GM18511 (cell line): ENCODE data around the gene KRTAP10-3.

Experiments used
- ATAC-seq: cut with Tn5 transposase; IDR thresholded peaks from one replicate; pipeline ENCODE4 v1.9.1; 2021; ENCODE audit warnings: mild to moderate bottlenecking, moderate library complexity; ENCODE audit not compliant: unreplicated experiment

Gene KRTAP10-3

DNA sequence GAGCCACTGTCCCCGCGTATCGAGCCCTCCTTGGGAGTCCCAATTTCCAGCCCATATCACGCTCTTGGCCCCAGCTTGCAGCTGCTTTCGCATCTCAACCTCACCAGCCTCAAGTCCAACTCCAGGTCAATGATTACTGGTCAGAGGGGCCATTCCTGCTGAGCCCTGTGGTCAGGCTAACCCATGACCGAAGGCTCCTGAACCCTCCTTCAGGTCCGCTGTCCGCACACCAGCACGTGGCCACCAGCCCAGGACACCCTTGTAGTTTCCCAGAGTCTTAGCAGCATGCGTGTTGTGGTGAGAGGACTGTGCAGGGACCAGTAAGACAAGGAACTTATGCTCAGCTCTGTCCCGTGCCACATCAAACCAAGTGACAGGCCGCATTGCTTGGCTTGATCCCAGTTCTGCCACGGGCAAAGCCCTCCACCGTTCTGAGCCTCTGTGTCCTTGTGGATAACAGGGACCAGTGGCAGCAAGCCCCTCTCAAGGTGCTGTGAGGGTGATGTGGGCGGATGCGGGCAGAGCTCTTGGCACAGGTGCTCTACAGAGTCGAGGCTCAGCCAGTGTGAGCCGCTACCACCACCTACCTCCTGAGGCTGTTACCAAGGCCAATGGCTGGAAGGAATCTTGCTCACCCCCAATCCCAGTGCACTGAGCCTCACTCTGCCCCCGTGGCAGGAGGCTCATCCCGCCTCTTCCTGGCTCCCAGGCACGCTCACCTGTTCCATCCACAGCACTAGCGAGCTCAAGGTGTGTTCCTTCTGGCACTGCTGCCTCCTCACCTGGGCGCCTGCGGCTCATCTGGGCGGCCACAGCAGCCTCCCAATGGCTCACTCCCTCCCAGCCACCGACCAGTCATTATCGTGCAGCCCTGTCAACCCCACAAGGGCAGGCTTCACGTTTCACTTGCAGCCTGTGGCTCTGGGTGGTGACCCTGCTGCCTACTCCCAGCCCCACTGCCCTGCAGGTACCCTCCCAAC, 39.0 kb downstream of the KRTAP10-3 start:
- ATAC-seq: no peak

DNA sequence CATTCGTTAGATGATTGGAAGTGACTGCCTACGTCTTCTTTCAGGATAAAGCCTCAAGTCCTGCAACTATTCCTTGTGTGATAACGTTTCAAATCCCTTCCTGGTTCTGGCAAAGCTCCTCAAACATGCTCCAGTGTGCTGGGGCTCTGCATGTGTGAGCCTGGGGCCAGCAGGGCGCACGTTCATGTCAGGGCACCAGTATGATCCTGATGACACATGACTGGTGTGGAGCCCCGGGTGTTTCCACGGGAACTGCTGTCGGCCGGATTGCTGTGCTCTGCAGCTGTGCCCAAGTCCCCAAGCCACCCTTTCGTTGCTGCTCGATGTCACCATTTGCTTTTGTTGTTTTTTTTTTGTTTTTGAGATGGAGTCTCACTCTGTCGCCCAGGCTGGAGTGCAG, 39.9 kb downstream of the KRTAP10-3 start:
- no peak for ATAC-seq

DNA sequence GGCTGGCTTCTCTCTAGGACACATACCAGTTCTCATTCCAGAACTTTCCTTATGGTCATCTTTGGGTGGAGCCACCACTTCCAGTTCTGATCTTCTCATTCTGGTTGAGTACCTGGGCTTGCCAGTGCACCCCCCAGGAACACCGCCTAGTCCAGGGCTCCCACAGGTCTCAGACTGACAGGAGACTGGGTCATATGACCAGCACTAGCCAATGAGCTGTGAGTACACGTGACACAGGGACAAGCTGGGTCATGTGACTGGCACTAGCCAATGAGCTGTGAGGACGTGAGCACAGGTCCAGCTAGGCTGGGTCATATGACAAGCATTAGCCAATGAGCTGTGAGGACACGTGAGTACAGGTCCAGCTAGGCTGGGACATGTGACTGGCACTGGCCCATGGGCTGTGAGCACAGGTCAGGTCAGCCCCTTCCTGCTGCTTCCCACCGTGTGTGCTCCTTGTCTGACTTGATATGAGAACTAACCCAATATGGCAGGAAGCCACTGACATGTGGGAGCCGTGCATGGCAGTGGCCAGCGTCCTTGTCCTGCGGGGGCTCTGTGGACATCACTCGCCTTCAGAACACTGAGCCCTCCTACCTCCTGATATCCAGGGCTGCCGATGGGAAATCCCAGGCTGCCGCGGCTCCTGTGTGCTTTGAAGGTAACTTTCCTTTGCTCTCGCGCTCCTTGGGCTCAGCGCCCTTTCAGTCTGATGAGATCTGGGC, 41.3 kb downstream of the KRTAP10-3 start:
- ATAC-seq: no peak

DNA sequence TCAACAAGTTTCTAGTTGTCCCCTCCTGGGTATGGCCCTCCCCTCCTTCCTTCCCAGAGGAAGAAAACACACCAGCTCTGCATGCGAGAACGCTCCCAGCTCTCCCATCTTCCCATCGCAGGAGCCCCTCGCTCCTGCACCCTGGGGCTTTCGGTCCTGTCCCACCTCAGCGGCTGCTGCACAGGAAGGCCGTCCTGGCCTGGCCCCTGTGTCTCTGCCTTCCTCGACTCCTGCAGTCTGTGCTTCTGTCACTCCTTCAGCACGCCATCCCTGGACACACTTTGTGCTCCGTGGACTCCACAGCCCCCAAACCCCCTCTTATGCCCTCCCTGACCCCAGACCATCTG, 41.8 kb downstream of the KRTAP10-3 start:
- ATAC-seq: no peak

DNA sequence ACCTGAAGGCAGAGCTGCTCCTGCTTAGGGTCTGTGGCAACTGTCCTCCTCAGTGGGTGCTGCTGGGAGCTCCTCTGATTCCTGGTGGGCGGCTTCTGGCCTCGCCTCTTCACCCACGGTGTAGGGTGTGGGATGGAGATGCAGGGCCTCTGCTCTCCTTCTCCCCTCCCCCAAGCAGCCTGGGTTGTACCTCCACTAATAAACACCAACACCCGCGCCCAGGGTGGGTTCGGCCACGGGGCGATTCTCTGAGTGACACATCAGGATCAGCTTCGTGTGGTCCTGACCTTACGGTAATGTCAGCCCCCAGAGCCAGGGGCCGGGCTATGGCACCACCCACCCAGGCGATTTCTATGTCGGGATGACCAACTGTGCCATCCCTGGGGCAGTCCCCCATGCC, 42.3 kb downstream of the KRTAP10-3 start:
- no peak for ATAC-seq

DNA sequence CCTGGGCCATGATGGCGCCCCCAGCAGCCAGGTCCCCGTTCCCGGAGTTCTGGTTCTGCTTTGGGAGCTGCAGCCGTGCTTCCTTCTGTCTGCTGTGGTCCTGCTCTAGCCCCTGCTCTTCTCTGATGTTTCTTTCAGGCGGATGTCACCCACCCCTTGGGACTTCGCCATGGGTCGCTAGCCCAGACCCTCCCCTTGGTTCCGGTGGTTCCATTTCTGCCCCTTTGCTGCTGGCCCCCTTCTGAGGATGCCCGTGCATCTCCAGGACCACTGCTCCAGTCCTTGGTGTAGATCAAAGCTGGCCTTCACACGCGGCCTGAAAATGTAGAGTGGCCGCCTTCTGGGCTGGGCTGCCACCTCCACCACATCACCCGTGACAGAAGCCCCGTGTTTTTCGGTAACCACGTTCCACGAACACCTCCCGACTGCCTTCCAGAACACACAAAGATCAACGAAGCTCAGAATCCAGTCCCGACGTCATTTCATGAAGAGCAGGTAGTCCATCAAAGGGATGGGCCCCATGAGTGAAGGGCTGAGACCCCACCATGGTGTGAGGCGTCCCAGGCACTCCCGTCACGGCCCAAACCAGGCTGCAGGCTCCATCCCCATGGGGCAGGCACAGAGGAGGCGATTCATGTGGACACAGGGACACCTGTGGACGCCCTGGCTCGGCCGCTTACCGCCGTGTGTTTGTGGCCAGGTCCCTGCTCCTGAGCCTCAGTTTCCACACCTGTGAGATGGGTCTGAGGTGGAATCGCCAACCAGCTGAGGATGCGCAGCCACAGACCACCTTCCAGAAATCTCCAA, 43.0 kb downstream of the KRTAP10-3 start:
- ATAC-seq: no peak

DNA sequence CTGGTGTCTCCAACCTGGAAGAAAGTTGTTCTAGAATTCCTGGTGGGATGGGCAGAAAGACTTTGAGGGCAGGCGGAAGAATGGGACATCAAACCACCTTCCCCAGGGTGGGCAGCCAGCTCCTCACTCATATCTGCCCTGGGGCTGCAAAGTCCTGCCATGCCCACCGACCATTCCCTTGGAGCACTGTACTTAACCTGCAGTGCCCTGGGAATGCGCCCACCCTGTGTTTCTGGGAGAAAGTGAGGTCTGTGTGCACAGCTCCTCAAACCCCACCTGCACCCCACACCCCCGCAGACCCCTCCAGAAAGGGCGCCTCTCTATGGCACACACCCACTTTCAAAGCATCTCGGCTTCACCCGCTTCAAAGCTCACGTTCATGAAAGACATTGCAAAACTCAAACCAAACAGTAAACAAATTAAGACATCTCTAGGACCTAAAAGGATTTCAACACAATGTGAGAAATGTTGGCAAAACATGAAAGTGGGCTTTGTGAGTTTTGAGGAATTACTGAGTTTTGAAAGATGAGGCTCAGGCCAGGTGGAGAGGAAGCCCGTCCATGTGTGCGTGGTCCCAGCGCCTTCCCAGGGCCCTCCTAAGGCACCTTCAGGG, 43.7 kb downstream of the KRTAP10-3 start:
- no peak for ATAC-seq

DNA sequence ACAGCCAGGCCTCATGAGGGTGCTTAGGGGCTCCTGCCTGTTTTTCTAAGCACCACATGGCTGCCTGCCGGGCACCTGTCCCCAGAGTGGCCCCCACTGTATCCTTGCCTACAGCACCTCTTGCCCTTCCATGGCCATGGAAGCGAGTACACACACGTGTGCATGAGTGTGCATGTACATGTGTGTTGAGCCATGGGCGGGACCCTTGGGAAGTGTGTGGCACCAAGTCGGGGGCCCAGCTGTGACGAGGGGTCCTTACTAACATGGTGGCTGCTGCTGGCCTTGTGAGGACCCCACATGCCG, 44.4 kb downstream of the KRTAP10-3 start:
- ATAC-seq: no peak

DNA sequence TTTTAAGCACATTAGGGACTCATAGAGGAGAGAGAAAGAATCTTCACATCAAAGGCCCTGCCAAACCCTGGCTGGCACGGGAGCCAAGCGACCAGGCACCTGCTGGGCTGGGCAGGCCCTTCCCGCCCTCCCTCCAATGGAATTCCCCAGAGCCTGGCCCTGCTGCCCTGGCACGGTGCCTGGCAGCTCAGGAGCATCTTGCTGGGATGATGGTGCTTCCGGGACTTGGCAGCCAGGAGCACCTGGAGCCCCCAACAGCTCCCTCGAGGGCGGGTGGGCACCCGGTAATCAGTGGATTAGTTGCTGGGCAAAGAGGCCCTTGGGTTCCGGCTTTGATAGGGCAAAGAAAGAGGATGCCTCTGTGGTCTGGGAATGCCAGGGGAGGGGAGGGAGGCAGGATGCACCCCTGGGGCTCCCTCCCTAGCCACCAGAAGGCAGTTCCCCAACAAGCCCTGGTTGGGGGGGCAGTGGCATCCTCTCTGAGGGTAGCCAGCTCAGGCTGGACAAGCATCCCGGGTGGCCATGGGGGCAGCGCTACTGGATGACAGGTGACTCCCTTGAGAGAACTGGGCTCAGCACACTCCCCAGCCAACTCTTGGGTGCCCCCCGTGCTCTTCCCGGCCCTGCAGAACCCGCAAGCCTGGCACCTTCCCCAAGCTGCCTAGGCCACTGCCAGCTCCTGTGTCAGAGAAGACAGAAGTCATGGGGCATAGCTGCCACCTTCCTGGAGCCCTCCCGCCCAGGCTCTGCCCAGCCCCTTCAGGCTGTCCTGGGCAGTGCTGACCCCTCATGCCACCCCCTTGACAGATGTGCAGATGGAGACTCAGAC, 45.0 kb downstream of the KRTAP10-3 start:
- ATAC-seq: no peak

DNA sequence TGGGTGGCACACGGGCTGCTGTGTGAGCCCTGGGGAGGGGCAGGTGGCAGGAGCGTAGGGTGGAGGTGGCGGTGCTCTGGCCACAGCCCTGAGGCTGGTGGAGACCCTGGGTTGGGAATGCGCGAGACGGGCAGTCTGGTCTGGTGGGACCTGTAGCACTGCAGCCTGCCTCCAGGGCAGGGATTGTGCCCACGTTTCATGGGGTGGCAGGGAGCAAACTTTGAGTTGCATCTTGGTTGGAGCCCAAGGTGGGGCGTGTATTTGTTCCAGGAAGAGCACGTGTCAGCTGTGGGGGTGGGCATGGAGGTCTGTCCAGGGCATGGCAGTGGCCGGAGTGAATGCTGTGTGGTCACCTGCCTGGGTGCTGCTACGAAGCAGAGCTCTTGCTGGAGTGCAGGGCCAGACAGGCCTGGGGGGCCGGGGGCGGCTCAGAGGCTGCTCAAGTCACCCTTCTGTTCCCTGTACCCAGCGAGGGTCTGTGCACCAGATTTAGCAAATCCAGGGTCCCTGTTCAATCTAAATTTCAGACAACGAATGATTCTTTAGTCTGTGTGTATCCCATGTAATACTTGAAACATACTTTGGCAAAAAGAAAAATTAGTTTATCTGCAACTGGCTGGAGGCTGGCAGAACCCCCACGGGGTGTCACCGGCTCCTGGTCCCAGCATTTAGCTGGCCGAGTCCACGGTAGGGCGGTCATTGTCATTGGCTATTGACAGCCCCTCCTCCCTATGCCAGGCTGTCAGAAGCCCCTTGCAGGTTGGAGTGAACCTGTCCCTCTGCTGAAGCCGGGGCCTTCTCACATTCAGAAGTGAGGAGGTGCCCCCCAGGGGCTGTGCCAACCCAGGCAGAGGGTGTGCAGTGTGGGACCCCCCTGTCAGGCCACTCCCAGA, 45.9 kb downstream of the KRTAP10-3 start:
- no peak for ATAC-seq

DNA sequence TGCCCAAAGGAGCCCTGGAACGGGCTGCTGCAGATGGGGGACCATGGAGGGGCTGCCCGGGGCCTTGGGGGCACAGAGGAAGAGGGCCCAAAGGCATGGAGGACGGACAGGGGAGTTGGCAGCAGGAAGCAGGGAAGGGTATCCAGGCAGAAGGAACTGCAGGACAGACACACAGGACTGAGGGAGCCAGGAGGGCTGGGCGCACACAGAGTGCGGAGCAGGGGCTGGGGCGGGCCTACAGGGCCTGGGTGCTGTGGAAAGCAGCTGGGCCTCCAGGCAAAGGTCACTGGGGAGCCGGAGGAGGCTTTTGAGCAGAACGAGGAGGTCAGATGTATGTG, 46.7 kb downstream of the KRTAP10-3 start:
- ATAC-seq: no peak

DNA sequence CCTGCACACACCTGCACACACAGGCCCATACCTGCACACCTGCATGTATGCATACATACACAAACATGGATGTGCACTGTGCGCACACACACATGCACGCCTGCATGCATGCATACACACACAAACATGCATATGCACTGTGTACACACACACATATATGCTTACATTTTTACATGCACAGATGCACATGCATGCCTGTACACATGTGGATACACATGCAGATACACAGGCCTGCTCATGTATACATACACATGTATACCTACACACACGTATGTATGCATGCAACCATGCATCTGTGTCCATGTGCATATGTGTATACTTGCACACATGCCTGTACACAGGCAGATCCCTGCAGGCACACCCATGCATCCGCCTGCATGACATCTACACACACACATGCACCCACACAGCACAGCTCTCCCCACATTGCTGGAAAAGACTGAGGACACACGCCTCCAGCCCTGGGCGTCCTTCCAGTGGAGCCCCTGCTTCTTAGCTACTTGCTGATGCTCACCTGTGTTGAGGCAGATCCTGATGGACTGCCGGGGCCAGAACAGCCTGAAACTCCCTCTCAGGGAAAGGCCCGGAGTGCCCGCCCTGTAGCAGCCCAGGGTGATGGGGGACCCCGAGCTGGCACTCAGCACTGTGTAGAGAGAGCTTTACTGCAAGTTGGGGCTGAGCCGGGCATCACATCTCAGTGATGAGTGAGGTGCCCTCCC, 47.2 kb downstream of the KRTAP10-3 start:
- no peak for ATAC-seq

DNA sequence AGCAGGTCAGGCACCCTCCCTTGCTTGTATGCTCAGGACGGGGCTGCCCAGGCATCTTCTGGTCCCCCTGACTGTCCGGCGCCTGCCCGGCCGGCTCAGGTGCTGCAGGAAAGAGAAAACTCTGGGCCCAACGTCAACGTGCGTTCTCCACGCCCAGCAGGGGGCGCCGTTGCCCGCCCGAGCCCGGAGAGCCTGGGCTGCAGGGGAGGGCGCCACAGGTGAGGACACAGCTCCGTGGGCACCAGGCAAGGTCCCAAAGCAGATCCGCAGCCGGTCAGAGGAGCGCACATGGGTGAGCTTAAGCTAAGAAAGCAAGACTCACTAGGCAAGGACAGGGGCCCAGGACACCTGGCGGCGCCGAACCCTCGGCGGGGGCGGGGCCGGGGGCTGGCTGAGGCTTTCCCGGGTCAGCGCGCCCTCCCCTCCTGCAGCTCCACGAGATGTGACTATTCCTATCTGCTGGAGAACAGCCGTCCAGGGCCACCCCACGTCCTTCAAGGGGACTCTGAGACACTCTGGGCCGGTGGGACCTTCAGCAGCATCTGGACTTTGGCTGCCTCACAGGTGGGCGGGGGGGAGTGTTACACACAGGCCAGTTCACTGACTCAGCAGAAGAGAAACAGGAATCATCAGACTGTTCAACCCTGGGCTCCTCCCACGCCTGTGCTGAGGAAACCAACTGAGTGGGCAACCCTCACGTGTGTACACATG, 47.9 kb downstream of the KRTAP10-3 start:
- ATAC-seq: no peak

DNA sequence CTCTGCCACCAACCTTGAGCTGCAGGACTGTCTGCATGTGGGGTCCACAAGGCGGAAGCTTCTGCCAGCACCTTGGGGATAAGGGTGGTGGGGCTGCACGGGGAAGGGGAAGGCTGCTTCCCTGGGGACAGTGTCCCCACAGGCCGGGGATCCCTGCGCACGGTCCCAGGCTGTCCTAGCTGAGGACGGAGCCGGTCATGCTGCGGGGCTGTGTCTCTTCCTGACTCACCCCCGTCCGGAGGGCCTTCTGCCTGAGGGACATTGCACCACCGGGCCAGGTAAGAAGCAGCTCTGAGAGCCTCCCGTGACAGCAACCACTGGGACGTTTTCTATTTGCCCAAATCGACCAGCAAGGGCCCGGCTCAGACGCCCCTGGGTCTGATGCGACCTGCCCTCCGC, 48.5 kb downstream of the KRTAP10-3 start:
- no peak for ATAC-seq

DNA sequence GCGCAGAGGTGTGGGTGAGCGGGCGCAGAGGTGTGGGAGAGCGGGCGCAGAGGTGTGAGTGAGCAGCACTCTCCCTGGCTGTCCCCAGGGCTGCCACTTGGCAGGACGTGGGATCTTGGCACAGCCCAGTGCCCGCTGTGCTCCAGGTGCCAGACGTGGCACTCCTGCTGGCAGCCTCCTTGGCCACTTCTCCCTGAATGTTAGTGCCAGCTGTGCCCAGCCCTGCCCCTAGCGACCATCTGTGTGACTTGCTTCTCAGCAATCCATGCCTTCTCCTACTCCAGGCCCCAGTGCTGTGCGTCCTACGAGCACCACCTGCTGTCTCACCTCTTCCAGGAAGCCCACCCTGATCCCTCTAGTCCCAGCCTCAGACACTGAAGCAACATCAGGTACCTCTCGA, 49.1 kb downstream of the KRTAP10-3 start:
- ATAC-seq: no peak

DNA sequence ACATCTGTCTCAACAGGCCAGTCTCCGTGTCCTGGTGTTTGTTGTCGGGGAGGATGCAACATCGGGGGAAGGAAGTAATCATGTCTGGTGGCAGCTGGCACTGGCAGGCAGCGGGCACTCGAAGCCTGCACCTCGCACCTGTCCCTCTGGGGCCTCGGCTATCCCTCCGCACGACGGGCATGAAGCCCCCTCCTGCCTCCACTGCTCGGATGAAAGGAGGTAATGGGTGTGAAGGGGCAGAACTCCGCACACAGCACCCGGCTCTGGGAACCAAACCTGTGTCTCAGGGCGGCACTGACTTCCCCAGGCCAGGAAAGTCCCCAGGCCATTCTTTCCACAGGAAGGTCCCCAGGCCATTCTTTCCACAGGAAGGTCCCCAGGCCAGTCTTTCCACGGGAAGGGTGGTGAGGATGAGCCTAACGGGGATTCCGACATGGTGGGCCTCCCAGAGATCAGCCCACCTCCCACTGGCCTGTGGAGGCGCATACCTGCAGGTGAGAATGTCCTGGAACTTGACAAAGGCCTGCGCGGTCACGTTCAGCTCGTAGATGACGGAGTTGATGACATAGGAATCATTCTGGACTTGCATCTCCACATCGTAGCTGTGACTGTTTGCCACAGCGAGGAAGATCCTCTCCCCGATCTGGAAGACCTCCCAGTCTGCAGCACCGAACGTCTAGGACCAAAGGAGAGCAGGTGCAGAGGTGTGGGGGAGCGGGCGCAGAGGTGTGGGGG, 49.7 kb downstream of the KRTAP10-3 start:
- ATAC-seq: no peak

DNA sequence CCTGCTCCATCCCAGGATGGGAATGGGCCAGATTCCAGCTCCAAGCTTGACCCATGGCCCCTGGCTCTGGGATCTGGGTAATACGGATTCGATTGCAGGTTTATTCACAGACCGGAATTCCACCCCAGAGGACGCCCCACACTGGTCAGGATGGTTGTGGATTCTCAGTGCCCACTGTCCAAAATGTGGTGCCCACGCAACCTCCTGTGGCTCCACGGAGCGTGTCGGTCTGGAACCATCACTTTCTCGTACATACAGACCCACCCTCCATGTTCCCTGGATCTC, 50.2 kb downstream of the KRTAP10-3 start:
- no peak for ATAC-seq
